HEK293 (cell line): ENCODE data around the gene NISCH.

Experiments
- CTCF ChIA-PET: fragments of 350-600 bp; formaldehyde crosslinking; extraction: SDS; loops from one replicate; lab custom pipeline; 2021; ENCODE audit warnings: antibody characterized with exemption; lab: Yijun Ruan, JAX
- POLR2A ChIA-PET: fragments of 300-600 bp; formaldehyde crosslinking; extraction: SDS; loops from one replicate; lab custom pipeline; 2020; ENCODE audit warnings: antibody characterized with exemption, inconsistent platforms; lab: Yijun Ruan, JAX
- H3K27ac ChIP-seq: fragments of 200-500 bp; sonication (Bioruptor generic); 2 replicates; pipeline ENCODE4 v1.5.1; 2014; ENCODE audit warnings: low read depth, low read length, control low read depth, inconsistent platforms; ENCODE audit errors: extremely low read depth
- H3K36me3 ChIP-seq, 2 experiments: fragments of 200-500 bp in 1 of 2; sonication (Bioruptor generic) in 1 of 2; 1 replicate in 1 of 2; 2 replicates in 1 of 2; pipeline ENCODE4 v1.5.1; 2014 to 2017; ENCODE audit warnings: inconsistent platforms in 2 of 2, low read length in 2 of 2; ENCODE audit not compliant: control insufficient read depth in 2 of 2, insufficient read depth in 1 of 2
- H3K4me1 ChIP-seq: fragments of 200-500 bp; sonication (Bioruptor generic); 2 replicates; pipeline ENCODE4 v1.5.1; 2014; ENCODE audit warnings: mild to moderate bottlenecking, low read length, inconsistent platforms; ENCODE audit not compliant: control insufficient read depth, insufficient read depth
- H3K4me3 ChIP-seq: 2 replicates; pipeline ENCODE4 v1.5.1; 2011; ENCODE audit warnings: low read depth, mild to moderate bottlenecking, control low read depth, low read length, moderate library complexity
- H3K9me3 ChIP-seq: fragments of 200-500 bp; sonication (Bioruptor generic); 2 replicates; pipeline ENCODE4 v1.5.1; 2014; ENCODE audit warnings: low read depth, low read length, inconsistent platforms; ENCODE audit not compliant: control insufficient read depth, insufficient read depth
- MYNN ChIP-seq: fragments of 450-650 bp; formaldehyde crosslinking; IDR thresholded peaks from 2 replicates; pipeline ENCODE4 v1.5.1; 2016; ENCODE audit warnings: missing biosample characterization, missing genetic modification characterization, borderline replicate concordance
- PRDM1 ChIP-seq: fragments of 450-650 bp; formaldehyde crosslinking; IDR thresholded peaks from 2 replicates; pipeline ENCODE4; 2016; ENCODE audit warnings: missing biosample characterization, missing genetic modification characterization
- ZNF157 ChIP-seq: fragments of 450-650 bp; formaldehyde crosslinking; IDR thresholded peaks from 2 replicates; pipeline ENCODE4 v1.5.1; 2016; ENCODE audit warnings: missing biosample characterization, missing genetic modification characterization
- ZNF433 ChIP-seq: fragments of 450-650 bp; formaldehyde crosslinking; IDR thresholded peaks from 2 replicates; pipeline ENCODE4 v1.5.1; 2016; ENCODE audit warnings: missing biosample characterization, missing genetic modification characterization, low read depth
- ZNF560 ChIP-seq: fragments of 450-650 bp; formaldehyde crosslinking; IDR thresholded peaks from 2 replicates; pipeline ENCODE4 v1.5.1; 2017; ENCODE audit warnings: missing biosample characterization, missing genetic modification characterization, borderline replicate concordance
- ZNF623 ChIP-seq: fragments of 450-650 bp; formaldehyde crosslinking; IDR thresholded peaks from 2 replicates; pipeline ENCODE4 v1.5.1; 2016; ENCODE audit warnings: missing biosample characterization, missing genetic modification characterization
- ZNF658 ChIP-seq: fragments of 450-650 bp; formaldehyde crosslinking; IDR thresholded peaks from 2 replicates; pipeline ENCODE4; 2016; ENCODE audit warnings: missing biosample characterization, missing genetic modification characterization
- ZNF664 ChIP-seq: fragments of 450-650 bp; formaldehyde crosslinking; IDR thresholded peaks from 2 replicates; pipeline ENCODE4 v1.5.1; 2016; ENCODE audit warnings: missing biosample characterization, missing genetic modification characterization
- ZNF791 ChIP-seq: fragments of 450-650 bp; formaldehyde crosslinking; IDR thresholded peaks from 2 replicates; pipeline ENCODE4 v1.5.1; 2016; ENCODE audit warnings: missing biosample characterization, missing genetic modification characterization
- ZNF843 ChIP-seq: fragments of 450-650 bp; formaldehyde crosslinking; IDR thresholded peaks from 2 replicates; pipeline ENCODE4 v1.5.1; 2016; ENCODE audit warnings: missing biosample characterization, missing genetic modification characterization
- TF ChIP-seq, protein P1 (sequence below): fragments of 450-650 bp; formaldehyde crosslinking; IDR thresholded peaks from 2 replicates; pipeline ENCODE4 v1.5.1; 2016; ENCODE audit warnings: missing biosample characterization, missing genetic modification characterization
- TF ChIP-seq, protein P2 (sequence below): fragments of 450-650 bp; IDR thresholded peaks from 2 replicates; pipeline ENCODE4 v1.5.1; 2018; ENCODE audit warnings: missing biosample characterization, missing genetic modification characterization
- TF ChIP-seq, protein P3 (sequence below): fragments of 450-650 bp; formaldehyde crosslinking; IDR thresholded peaks from 2 replicates; pipeline ENCODE4 v1.5.1; 2016; ENCODE audit warnings: missing biosample characterization, missing genetic modification characterization
- TF ChIP-seq, protein P4 (sequence below): fragments of 450-650 bp; formaldehyde crosslinking; IDR thresholded peaks from 2 replicates; pipeline ENCODE4 v1.5.1; 2016; ENCODE audit warnings: missing biosample characterization, missing genetic modification characterization
- TF ChIP-seq, protein P5 (sequence below): fragments of 450-650 bp; formaldehyde crosslinking; IDR thresholded peaks from 2 replicates; pipeline ENCODE4 v1.5.1; 2016; ENCODE audit warnings: missing biosample characterization, missing genetic modification characterization

Gene NISCH

DNA sequence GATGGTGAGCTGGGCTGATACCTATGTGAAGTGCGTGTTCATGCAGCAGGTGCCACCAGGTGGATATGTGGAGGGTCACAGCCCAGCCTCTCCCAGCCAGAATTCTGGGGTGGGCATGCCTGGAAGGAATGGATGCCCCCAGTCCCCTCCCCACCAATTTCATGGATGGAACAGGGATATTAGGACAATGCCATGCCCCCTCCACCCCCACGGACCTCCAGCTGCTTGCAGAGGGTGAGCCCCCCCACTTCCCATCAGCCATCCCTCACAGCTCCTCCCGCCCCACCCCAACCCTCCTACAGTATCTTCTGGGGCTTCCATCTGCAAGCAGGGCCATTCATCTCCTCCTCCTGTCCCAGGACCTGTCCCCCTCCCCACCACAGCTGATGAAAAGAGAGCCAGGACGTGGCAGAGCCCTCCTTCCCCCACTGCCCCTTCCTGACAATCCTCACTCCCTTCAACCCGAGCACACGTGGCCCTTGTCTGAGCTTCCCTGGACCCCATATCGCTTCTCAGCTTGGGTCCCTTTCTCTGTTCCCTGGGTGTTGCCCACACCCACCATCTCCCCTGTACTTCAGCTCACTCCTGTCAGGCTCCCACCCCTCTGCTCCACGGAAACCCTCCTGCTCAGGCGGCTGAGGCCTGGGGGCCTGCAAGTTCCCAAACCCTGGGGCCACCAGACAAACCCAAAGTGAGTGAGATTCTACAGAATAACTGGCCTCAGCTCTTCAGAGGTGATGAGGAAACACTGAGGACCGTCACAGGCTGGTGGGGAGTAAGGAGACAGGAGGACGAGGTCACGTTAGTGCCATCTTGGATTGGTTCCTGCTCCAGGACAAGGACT lies 7.7 kb upstream of the NISCH start:
- POLR2A ChIA-PET, result interaction anchor here (0.6 kb wide), 1 partner anchor 365 kb away, joined by 3 read pairs; no protein-coding TSS in a partner anchor
- H3K36me3 ChIP-seq, result no peaks in the 10 kb centered on the region
- no peaks in the 10 kb centered on the region for H3K9me3 ChIP-seq
- H3K4me1 ChIP-seq, result no peaks in the 10 kb centered on the region
- H3K27ac ChIP-seq, result no peak overlapping the region
- no peak overlapping the region for H3K4me3 ChIP-seq
- CTCF ChIA-PET, result interaction anchor here (0.5 to 7.9 kb wide), 19 partner anchors 9 to 713 kb away, joined by 3 to 97 read pairs (median 4); no protein-coding TSS in a partner anchor
- no peak for TF ChIP-seq MYNN (tag by site-specific recombination)
- TF ChIP-seq, protein P1, sequence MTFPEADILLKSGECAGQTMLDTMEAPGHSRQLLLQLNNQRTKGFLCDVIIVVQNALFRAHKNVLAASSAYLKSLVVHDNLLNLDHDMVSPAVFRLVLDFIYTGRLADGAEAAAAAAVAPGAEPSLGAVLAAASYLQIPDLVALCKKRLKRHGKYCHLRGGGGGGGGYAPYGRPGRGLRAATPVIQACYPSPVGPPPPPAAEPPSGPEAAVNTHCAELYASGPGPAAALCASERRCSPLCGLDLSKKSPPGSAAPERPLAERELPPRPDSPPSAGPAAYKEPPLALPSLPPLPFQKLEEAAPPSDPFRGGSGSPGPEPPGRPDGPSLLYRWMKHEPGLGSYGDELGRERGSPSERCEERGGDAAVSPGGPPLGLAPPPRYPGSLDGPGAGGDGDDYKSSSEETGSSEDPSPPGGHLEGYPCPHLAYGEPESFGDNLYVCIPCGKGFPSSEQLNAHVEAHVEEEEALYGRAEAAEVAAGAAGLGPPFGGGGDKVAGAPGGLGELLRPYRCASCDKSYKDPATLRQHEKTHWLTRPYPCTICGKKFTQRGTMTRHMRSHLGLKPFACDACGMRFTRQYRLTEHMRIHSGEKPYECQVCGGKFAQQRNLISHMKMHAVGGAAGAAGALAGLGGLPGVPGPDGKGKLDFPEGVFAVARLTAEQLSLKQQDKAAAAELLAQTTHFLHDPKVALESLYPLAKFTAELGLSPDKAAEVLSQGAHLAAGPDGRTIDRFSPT, result no peak
- no peak for TF ChIP-seq ZNF433 (tag by site-specific recombination)
- TF ChIP-seq, protein P2, sequence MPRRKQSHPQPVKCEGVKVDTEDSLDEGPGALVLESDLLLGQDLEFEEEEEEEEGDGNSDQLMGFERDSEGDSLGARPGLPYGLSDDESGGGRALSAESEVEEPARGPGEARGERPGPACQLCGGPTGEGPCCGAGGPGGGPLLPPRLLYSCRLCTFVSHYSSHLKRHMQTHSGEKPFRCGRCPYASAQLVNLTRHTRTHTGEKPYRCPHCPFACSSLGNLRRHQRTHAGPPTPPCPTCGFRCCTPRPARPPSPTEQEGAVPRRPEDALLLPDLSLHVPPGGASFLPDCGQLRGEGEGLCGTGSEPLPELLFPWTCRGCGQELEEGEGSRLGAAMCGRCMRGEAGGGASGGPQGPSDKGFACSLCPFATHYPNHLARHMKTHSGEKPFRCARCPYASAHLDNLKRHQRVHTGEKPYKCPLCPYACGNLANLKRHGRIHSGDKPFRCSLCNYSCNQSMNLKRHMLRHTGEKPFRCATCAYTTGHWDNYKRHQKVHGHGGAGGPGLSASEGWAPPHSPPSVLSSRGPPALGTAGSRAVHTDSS (tag by site-specific recombination), result no peak
- TF ChIP-seq, protein P3, sequence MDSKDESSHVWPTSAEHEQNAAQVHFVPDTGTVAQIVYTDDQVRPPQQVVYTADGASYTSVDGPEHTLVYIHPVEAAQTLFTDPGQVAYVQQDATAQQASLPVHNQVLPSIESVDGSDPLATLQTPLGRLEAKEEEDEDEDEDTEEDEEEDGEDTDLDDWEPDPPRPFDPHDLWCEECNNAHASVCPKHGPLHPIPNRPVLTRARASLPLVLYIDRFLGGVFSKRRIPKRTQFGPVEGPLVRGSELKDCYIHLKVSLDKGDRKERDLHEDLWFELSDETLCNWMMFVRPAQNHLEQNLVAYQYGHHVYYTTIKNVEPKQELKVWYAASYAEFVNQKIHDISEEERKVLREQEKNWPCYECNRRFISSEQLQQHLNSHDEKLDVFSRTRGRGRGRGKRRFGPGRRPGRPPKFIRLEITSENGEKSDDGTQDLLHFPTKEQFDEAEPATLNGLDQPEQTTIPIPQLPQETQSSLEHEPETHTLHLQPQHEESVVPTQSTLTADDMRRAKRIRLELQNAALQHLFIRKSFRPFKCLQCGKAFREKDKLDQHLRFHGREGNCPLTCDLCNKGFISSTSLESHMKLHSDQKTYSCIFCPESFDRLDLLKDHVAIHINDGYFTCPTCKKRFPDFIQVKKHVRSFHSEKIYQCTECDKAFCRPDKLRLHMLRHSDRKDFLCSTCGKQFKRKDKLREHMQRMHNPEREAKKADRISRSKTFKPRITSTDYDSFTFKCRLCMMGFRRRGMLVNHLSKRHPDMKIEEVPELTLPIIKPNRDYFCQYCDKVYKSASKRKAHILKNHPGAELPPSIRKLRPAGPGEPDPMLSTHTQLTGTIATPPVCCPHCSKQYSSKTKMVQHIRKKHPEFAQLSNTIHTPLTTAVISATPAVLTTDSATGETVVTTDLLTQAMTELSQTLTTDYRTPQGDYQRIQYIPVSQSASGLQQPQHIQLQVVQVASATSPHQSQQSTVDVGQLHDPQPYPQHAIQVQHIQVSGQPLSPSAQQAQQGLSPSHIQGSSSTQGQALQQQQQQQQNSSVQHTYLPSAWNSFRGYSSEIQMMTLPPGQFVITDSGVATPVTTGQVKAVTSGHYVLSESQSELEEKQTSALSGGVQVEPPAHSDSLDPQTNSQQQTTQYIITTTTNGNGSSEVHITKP (tag by site-specific recombination), result no peak
- no peak for TF ChIP-seq ZNF623
- TF ChIP-seq PRDM1, result no peak
- TF ChIP-seq, protein P4, sequence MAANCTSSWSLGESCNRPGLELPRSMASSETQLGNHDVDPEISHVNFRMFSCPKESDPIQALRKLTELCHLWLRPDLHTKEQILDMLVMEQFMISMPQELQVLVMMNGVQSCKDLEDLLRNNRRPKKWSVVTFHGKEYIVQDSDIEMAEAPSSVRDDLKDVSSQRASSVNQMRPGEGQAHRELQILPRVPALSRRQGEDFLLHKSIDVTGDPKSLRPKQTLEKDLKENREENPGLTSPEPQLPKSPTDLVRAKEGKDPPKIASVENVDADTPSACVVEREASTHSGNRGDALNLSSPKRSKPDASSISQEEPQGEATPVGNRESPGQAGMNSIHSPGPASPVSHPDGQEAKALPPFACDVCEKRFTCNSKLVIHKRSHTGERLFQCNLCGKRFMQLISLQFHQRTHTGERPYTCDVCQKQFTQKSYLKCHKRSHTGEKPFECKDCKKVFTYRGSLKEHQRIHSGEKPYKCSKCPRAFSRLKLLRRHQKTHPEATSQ (tag by site-specific recombination), result no peak
- TF ChIP-seq ZNF658 (tag by site-specific recombination), result no peak
- TF ChIP-seq, protein P5, sequence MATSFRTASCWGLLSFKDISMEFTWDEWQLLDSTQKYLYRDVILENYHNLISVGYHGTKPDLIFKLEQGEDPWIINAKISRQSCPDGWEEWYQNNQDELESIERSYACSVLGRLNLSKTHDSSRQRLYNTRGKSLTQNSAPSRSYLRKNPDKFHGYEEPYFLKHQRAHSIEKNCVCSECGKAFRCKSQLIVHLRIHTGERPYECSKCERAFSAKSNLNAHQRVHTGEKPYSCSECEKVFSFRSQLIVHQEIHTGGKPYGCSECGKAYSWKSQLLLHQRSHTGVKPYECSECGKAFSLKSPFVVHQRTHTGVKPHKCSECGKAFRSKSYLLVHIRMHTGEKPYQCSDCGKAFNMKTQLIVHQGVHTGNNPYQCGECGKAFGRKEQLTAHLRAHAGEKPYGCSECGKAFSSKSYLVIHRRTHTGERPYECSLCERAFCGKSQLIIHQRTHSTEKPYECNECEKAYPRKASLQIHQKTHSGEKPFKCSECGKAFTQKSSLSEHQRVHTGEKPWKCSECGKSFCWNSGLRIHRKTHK (tag by site-specific recombination), result no peak
- TF ChIP-seq ZNF664 (tag by site-specific recombination), result no peak
- no peak for TF ChIP-seq ZNF560 (tag by site-specific recombination)
- no peak for TF ChIP-seq ZNF843 (tag by site-specific recombination)
- TF ChIP-seq ZNF791 (tag by site-specific recombination), result no peak
- no peak for TF ChIP-seq ZNF157 (tag by site-specific recombination)
